HepG2 (cell line): ENCODE data around the gene CYP27B1. TPM values are rescaled to one million over a fixed set of nuclear protein-coding genes. Genes with fewer than 3 reads are reported as not detected.

Source experiments
- CREM ChIP-seq, 2 experiments: sonication (generic) in 1 of 2; formaldehyde crosslinking in 1 of 2; IDR thresholded peaks; 2 replicates each; pipeline versions ENCODE4 v1.4.0 to v1.6.1; 2016 to 2020; ENCODE audit warnings: antibody characterized with exemption in 1 of 2, mild to moderate bottlenecking in 1 of 2, missing genetic modification reagents in 1 of 2
- EED ChIP-seq: sonication (generic); formaldehyde crosslinking; IDR thresholded peaks from 2 replicates; pipeline ENCODE4 v1.5.0; 2020; ENCODE audit warnings: mild to moderate bottlenecking, missing genetic modification reagents
- HCFC1 ChIP-seq: fragments of 150-350 bp; IDR thresholded peaks from 2 replicates; pipeline ENCODE4 v1.6.1; 2014; ENCODE audit warnings: low read depth, low read length
- HMG20B ChIP-seq: conservative IDR thresholded peaks from 2 replicates; pipeline ENCODE4 v1.6.1; 2016; ENCODE audit warnings: missing genetic modification reagents, missing compliant biosample characterization
- HNF4G ChIP-seq, 2 experiments: sonication (generic) in 1 of 2; formaldehyde crosslinking in 1 of 2; IDR thresholded peaks; 2 replicates each; pipeline versions ENCODE4 v1.4.0 to v1.6.1; 2011 to 2020; ENCODE audit warnings: borderline replicate concordance in 2 of 2, low read depth in 2 of 2, mild to moderate bottlenecking in 2 of 2, low read length in 1 of 2, missing genetic modification reagents in 1 of 2, moderate library complexity in 1 of 2
- IRX3 ChIP-seq: sonication (generic); formaldehyde crosslinking; IDR thresholded peaks from 2 replicates; pipeline ENCODE4 v1.8.1; 2023; ENCODE audit warnings: mild to moderate bottlenecking, low read depth, missing genetic modification reagents, borderline replicate concordance
- KLF9 ChIP-seq: IDR thresholded peaks from 2 replicates; pipeline ENCODE4 v1.6.1; 2016; ENCODE audit warnings: low read depth
- KMT2B ChIP-seq: IDR thresholded peaks from 2 replicates; pipeline ENCODE4 v1.6.1; 2016; ENCODE audit warnings: missing genetic modification reagents, missing compliant biosample characterization
- MEIS1 ChIP-seq: sonication (generic); formaldehyde crosslinking; IDR thresholded peaks from 2 replicates; pipeline ENCODE4 v1.9.0; 2021; ENCODE audit warnings: mild to moderate bottlenecking, missing genetic modification reagents, moderate library complexity, borderline replicate concordance
- PAF1 ChIP-seq: IDR thresholded peaks from 2 replicates; pipeline ENCODE4 v1.6.1; 2016; ENCODE audit warnings: missing genetic modification reagents, missing compliant biosample characterization
- REPIN1 ChIP-seq: sonication (generic); formaldehyde crosslinking; IDR thresholded peaks from 2 replicates; pipeline ENCODE4 v1.8.0; 2022; ENCODE audit warnings: missing genetic modification reagents, low read depth, mild to moderate bottlenecking, borderline replicate concordance
- SIN3B ChIP-seq: fragments of 150-350 bp; IDR thresholded peaks from 2 replicates; pipeline ENCODE4 v1.6.1; 2014; ENCODE audit warnings: low read length
- SOX5 ChIP-seq: IDR thresholded peaks from 2 replicates; pipeline ENCODE4 v1.6.1; 2016; ENCODE audit warnings: borderline replicate concordance
- TFAP4 ChIP-seq: sonication (generic); IDR thresholded peaks from 2 replicates; pipeline ENCODE4 v1.6.1; 2016; ENCODE audit warnings: low read depth, borderline replicate concordance
- ZBTB21 ChIP-seq: sonication (generic); formaldehyde crosslinking; IDR thresholded peaks from 2 replicates; pipeline ENCODE4 v1.4.0; 2020; ENCODE audit warnings: missing genetic modification reagents
- ZFP36L2 ChIP-seq: sonication (generic); formaldehyde crosslinking; IDR thresholded peaks from 2 replicates; pipeline ENCODE4 v1.4.0; 2020; ENCODE audit warnings: missing genetic modification reagents
- ZFP82 ChIP-seq: sonication (generic); formaldehyde crosslinking; IDR thresholded peaks from 2 replicates; pipeline ENCODE4 v1.5.1; 2020; ENCODE audit warnings: mild to moderate bottlenecking, missing genetic modification reagents, borderline replicate concordance
- ZFP90 ChIP-seq: sonication (generic); formaldehyde crosslinking; IDR thresholded peaks from 2 replicates; pipeline ENCODE4 v1.8.0; 2022; ENCODE audit warnings: missing genetic modification reagents, mild to moderate bottlenecking, inconsistent platforms, borderline replicate concordance
- ZFX ChIP-seq: sonication (generic); formaldehyde crosslinking; IDR thresholded peaks from 2 replicates; pipeline ENCODE4 v1.4.0; 2020; ENCODE audit warnings: mild to moderate bottlenecking, low read depth, missing genetic modification reagents, moderate library complexity
- ZFYVE20 ChIP-seq: sonication (generic); formaldehyde crosslinking; IDR thresholded peaks from 2 replicates; pipeline ENCODE4 v1.8.0; 2023; ENCODE audit warnings: low read depth, mild to moderate bottlenecking, moderate library complexity, missing genetic modification reagents, borderline replicate concordance
- ZKSCAN5 ChIP-seq: sonication (generic); formaldehyde crosslinking; IDR thresholded peaks from 2 replicates; pipeline ENCODE4 v1.5.1; 2020; ENCODE audit warnings: mild to moderate bottlenecking, missing genetic modification reagents
- ZNF256 ChIP-seq: sonication (generic); formaldehyde crosslinking; conservative IDR thresholded peaks from 2 replicates; pipeline ENCODE4 v1.4.0; 2020; ENCODE audit warnings: missing genetic modification reagents
- ZNF317 ChIP-seq: sonication (generic); formaldehyde crosslinking; IDR thresholded peaks from 2 replicates; pipeline ENCODE4 v1.5.0; 2020; ENCODE audit warnings: mild to moderate bottlenecking, missing genetic modification reagents
- ZNF761 ChIP-seq: sonication (generic); formaldehyde crosslinking; conservative IDR thresholded peaks from 2 replicates; pipeline ENCODE4 v1.4.0; 2020; ENCODE audit warnings: mild to moderate bottlenecking, missing genetic modification reagents
- polyA plus RNA-seq, 8 experiments: library from polyadenylated mRNA; depleted of rRNA in 3 of 8; stranded (reverse) in 7 of 8; unstranded in 1 of 8; fragments of >200 nt; fragmentation: Illumina TruSeq in 4 of 8; extraction: Trizol in 4 of 8; gene quantifications; 2 replicates each; pipeline versions ENCODE4 v1.2.1 to v1.2.3, GENCODE V29; 2011 to 2016; ENCODE audit warnings: low read depth in 4 of 8, missing spikeins in 1 of 8, mixed read lengths in 1 of 8; ENCODE audit not compliant: insufficient read depth in 1 of 8
- total RNA-seq, 5 experiments: library from RNA; depleted of rRNA; stranded (reverse); fragments of >200 nt; fragmentation: Illumina TruSeq; extraction: Trizol; gene quantifications; 2 replicates each; pipeline ENCODE4 v1.2.3, GENCODE V29; 2016; ENCODE audit warnings: low read depth in 1 of 5
- TF ChIP-seq, protein P1 (sequence below): sonication (generic); formaldehyde crosslinking; IDR thresholded peaks from 2 replicates; pipeline ENCODE4 v1.5.0; 2020; ENCODE audit warnings: missing genetic modification reagents

Gene CYP27B1
- total and polyA plus RNA-seq, 2 of the 13 experiments (the other 11 are each of a cell fraction or from before 2014, with no cell fraction given) = 2.3 to 3.0 TPM

- TF ChIP-seq, protein P1, sequence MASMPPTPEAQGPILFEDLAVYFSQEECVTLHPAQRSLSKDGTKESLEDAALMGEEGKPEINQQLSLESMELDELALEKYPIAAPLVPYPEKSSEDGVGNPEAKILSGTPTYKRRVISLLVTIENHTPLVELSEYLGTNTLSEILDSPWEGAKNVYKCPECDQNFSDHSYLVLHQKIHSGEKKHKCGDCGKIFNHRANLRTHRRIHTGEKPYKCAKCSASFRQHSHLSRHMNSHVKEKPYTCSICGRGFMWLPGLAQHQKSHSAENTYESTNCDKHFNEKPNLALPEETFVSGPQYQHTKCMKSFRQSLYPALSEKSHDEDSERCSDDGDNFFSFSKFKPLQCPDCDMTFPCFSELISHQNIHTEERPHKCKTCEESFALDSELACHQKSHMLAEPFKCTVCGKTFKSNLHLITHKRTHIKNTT (CRISPR knock-in tag) = no peak
- TF ChIP-seq HNF4G (IDR thresholded peaks at IDR 0.05; ENCODE audit: borderline replicate concordance, low read depth, low read length) (no peak; the same call in 1 of the 2 replicates), HNF4G (CRISPR knock-in tag; IDR thresholded peaks at IDR 0.05; ENCODE audit: borderline replicate concordance, low read depth) (peak; percentile 53; the same call in 1 of the 2 replicates), REPIN1 (CRISPR knock-in tag) (peak; percentile 79; the same call in 1 of the 2 replicates), TFAP4 (peak; percentile 89), HCFC1 (0 out of 2 replicates have a peak, but pooled peaks have one; percentile 21), ZNF256 (CRISPR knock-in tag) (0 out of 2 replicates have a peak, but pooled peaks have one; percentile 55), ZNF761 (CRISPR knock-in tag) (peak; percentile 85), CREM (IDR thresholded peaks at IDR 0.05) (peak; percentile 70), CREM (CRISPR knock-in tag; IDR thresholded peaks at IDR 0.05) (no peak), ZFP36L2 (no peak), ZBTB21 (CRISPR knock-in tag) (peak; percentile 42), EED (CRISPR knock-in tag) (peak; percentile 86; the same call in 1 of the 2 replicates), HMG20B (CRISPR knock-in tag) (0 out of 2 replicates have a peak, but pooled peaks have one; percentile 31), SIN3B (peak; percentile 66), KLF9 (CRISPR knock-in tag) (peak; percentile 36; the same call in 1 of the 2 replicates), PAF1 (no peak), SOX5 (peak; percentile 69; the same call in 1 of the 2 replicates), ZFP82 (CRISPR knock-in tag) (peak; percentile 98; the same call in 1 of the 2 replicates), ZKSCAN5 (CRISPR knock-in tag) (no peak), ZFX (CRISPR knock-in tag) (peak; percentile 94), ZFYVE20 (CRISPR knock-in tag) (no peak), ZFP90 (CRISPR knock-in tag) (peak; percentile 79; the same call in 1 of the 2 replicates), KMT2B (CRISPR knock-in tag) (peak; percentile 86), ZNF317 (CRISPR knock-in tag) (peak; percentile 91), MEIS1 (CRISPR knock-in tag) (peak; percentile 74; the same call in 1 of the 2 replicates), IRX3 (no peak)
Observed at GRCh38 chr12:57751788-57752667, 14.8 kb downstream of the CYP27B1 start, which contains the start of gene CDK4 (continued).
